ENCODE measurements around the gene LIPN. TPM values are rescaled to one million over a fixed set of nuclear protein-coding genes. Genes with fewer than 3 reads are reported as not detected.

LIPN gene
- total and polyA plus RNA-seq, 2 donors (not counting 3 experiments of a cell fraction or from before 2014, with no cell fraction given): not detected

DNA sequence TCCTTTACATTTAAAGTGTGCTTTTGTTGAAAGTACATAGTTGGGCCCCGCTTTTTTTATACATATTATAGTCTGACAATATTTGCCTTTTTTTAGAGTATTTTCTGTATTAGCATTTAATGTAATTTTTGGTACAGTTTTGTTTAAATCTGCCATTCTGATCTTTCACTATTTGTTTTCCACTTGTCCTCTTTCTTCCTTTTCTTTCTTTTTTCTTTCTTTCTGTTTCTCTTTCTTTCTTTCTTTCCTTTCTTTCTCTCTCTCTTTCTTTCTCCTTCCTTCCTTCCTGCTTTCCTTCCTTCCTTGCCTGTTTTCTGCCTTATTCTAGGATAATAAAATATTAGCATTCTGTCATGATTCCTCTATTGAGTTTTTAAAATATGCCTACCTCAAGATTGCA is 44.3 kb upstream of the LIPN start:
- BruUV-seq (replicated peaks): no TSS peak
- FAIRE-seq (no peak), DNase-seq (ENCODE audit: low read depth, low spot score) (no peak)
- H3K27me3 ChIP-seq (ENCODE audit: control insufficient read depth in 2 of 2, insufficient read depth in 2 of 2, low read length in 2 of 2): no peaks in the 10 kb centered on the region
- no peaks in the 10 kb centered on the region for H3K9me3 ChIP-seq (replicated peaks; ENCODE audit: control insufficient read depth, insufficient read depth, low read length)
- POLR2A ChIA-PET: no interaction called here
- no peaks in the 10 kb centered on the region for H3K79me2 ChIP-seq (ENCODE audit: control insufficient read depth, insufficient read depth, low read length)
- H2AFZ ChIP-seq (ENCODE audit: low read depth, low read length): no peak overlapping the region
- dilution Hi-C loops (cut with MboI; ENCODE audit: extremely low pct_ligation_motif_present, low sequenced_read_pairs) (no loop called here), intact Hi-C loops (cut with micrococcal nuclease) (no loop called here)
- no peak overlapping the region for H3K9ac ChIP-seq (replicated peaks; ENCODE audit: extremely low read depth, insufficient read depth, low read length)
- H3K4me3 ChIP-seq (replicated peaks in 1 of 3; ENCODE audit: insufficient read depth in 1 of 3, low read depth in 1 of 3, low read length in 3 of 3): no peak overlapping the region
- CTCF ChIA-PET: no interaction called here
- no peak overlapping the region for H3K27ac ChIP-seq (ENCODE audit: insufficient read depth, low read depth, low read length)
- TF ChIP-seq GATA2 (IDR thresholded peaks at IDR 0.05; ENCODE audit: insufficient read depth, insufficient read length, low read depth, low read length) (no peak), FOS (IDR thresholded peaks at IDR 0.05; ENCODE audit: borderline replicate concordance, insufficient read depth, low read length) (no peak), JUN (IDR thresholded peaks at IDR 0.05; ENCODE audit: borderline replicate concordance, insufficient read depth, insufficient read length, low read depth) (no peak), EZH2 (IDR thresholded peaks at IDR 0.05; ENCODE audit: borderline replicate concordance, low read depth, low read length, severe bottlenecking) (no peak), POLR2A (IDR thresholded peaks at IDR 0.05; ENCODE audit: low read depth, low read length) (no peak), MYC (IDR thresholded peaks at IDR 0.05; ENCODE audit: low read depth, low read length) (no peak)
- TF ChIP-seq, protein P1, sequence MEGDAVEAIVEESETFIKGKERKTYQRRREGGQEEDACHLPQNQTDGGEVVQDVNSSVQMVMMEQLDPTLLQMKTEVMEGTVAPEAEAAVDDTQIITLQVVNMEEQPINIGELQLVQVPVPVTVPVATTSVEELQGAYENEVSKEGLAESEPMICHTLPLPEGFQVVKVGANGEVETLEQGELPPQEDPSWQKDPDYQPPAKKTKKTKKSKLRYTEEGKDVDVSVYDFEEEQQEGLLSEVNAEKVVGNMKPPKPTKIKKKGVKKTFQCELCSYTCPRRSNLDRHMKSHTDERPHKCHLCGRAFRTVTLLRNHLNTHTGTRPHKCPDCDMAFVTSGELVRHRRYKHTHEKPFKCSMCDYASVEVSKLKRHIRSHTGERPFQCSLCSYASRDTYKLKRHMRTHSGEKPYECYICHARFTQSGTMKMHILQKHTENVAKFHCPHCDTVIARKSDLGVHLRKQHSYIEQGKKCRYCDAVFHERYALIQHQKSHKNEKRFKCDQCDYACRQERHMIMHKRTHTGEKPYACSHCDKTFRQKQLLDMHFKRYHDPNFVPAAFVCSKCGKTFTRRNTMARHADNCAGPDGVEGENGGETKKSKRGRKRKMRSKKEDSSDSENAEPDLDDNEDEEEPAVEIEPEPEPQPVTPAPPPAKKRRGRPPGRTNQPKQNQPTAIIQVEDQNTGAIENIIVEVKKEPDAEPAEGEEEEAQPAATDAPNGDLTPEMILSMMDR (IDR thresholded peaks at IDR 0.05; ENCODE audit: extremely low read depth in 1 of 2, insufficient read depth in 1 of 2, low read depth in 1 of 2, low read length in 2 of 2): no peak
- TF ChIP-seq, protein P2, sequence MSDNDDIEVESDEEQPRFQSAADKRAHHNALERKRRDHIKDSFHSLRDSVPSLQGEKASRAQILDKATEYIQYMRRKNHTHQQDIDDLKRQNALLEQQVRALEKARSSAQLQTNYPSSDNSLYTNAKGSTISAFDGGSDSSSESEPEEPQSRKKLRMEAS (IDR thresholded peaks at IDR 0.05; ENCODE audit: insufficient read depth, insufficient read length): no peak
- no peaks in the 10 kb centered on the region for H4K20me1 ChIP-seq (replicated peaks; ENCODE audit: control insufficient read depth, extremely low read depth, insufficient read depth, low read length)
- no peaks in the 10 kb centered on the region for H3K36me3 ChIP-seq (ENCODE audit: control insufficient read depth in 2 of 2, extremely low read depth in 1 of 2, insufficient read depth in 2 of 2, low read length in 2 of 2)
- no peak overlapping the region for H3K4me2 ChIP-seq (ENCODE audit: insufficient read depth, low read length)
- H3K4me1 ChIP-seq (ENCODE audit: control insufficient read depth, extremely low read depth, insufficient read depth, low read length): no peaks in the 10 kb centered on the region
- H3K9me1 ChIP-seq (replicated peaks; ENCODE audit: control insufficient read depth, extremely low read depth, insufficient read depth, low read length): no peaks in the 10 kb centered on the region

All from endothelial cell of umbilical vein (primary cell).